Stimulated activated CD4-positive, alpha-beta T cell treated with anti-CD3 and anti-CD28 coated beads, TNF-alpha, amount 100 ng/mL, for 1 hour (primary cell): ENCODE data around the gene GPHB5.
"Not testable (repeated sequence)": the region's sequence is repeated elsewhere in the genome, so short reads cannot be mapped to it uniquely, and the experiment has no call there.

Experiments used
- DNase-seq, 3 donors: peaks; one replicate each; pipeline ENCODE4 v3.0.0-alpha.2; 2020; ENCODE audit warnings: low read depth in 3 of 3, low spot score in 1 of 3

GPHB5 gene

DNA sequence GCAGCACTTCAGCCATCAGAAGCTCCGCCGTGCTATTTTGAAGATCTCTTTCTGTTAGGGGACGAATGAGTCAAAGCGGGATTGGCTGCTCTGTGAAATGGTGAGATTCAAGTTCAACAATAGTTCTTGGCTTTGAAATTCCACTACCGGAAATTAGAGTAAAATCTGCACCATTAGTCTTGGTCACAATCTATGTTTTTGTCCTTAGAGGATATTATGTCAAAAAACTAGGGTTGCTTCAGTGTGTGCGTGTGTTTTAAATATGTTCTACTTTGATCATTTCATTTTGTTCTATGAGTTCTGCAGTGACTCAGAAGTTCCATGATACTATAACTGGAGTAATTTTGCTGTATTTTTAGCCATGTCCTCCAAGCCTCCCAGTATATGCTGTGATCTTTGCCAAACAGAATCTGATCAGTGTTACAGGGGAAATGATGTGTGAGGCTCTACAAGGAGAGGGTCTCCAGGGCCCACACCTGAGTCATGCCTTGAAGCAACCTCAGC lies 22.6 kb downstream of the GPHB5 start:
- no peak for DNase-seq

DNA sequence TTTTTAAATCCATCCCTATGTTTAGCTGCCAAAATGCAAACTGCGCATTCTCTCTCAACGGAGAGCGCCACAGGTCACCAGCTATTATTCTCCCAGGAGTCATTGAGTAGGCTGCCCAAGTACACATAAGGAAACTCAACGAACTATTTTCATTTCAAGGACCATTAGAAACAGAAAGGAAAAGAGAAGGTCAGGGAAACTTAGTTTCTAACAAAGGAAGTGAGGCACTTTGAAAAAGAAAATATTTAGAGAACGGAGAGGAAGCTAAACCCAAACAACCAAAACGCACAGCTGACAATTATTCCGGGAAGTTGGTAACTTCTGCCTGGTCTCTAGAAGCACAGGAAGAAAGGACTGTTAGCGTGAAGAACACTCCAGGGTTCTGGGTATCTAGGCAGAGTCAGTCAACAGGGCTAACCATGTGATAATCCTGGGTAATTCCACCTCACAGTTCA lies 23.5 kb downstream of the GPHB5 start:
- no peak for DNase-seq

DNA sequence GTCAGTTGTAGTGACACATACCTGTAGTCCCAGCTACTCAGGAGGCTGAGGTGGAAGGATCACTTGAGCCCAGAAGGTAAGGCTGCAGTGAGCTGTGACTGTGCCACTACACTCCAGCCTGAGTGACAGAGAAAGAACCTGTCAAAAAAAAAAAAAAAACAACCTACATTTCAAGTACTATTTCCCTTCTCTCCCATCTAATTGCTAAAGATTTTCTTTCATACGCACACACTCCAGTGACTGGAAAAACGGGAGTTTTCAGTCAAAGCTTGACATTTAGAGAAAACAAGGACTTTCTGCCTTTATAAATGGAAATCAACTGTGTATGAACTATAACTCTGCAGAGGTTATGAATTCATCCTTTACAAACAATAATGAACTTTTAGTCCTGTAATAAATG lies 25.9 kb downstream of the GPHB5 start:
- DNase-seq = no peak

DNA sequence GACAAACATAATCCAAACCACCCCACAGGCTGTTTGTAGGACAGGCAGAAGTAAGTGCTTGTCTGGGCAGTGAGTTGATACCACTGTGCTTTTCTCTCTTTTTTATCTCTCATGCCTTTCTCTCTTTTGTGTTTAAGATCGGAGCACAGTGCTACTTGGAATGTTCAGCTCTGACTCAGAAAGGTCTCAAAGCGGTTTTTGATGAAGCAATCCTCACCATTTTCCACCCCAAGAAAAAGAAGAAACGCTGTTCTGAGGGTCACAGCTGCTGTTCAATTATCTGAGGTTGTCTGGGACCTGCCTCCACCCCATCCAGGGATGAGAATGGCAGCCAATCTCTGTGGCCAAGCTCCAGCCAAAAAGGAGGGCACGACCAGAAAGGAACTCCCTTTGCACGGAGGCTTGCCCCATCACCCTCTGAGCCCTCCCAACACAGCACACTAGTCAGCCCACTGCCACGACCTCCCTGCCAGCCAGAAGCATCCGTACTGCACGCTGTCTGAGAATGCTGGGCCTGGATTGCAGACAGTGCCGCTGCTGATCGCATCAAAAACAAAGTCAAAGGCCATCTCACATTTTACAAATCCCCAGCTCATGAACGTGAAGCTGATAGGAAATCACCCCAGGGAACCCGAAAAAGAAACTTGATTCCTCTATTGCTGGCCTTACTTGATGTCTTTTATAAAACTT lies 27.8 kb downstream of the GPHB5 start:
- DNase-seq = no peak

DNA sequence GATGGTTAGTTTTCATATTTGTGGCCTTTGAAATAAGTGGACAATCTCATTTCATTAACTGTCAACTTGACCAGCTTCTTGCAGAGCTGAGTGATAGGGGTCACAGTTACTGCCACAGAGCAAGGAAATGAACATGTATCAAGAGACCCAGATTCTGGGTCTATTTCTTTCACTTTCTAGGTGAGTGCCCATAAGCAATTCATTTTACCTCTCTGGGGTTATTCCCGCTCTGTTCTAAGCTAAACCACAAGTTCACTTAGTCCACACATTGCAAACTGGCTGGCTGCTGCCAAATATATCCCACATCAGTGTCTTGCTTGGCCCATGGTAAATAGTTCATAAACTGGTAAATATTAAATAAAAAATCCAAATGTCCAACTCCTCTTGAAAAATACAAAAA lies 29.9 kb downstream of the GPHB5 start:
- DNase-seq = no peak

DNA sequence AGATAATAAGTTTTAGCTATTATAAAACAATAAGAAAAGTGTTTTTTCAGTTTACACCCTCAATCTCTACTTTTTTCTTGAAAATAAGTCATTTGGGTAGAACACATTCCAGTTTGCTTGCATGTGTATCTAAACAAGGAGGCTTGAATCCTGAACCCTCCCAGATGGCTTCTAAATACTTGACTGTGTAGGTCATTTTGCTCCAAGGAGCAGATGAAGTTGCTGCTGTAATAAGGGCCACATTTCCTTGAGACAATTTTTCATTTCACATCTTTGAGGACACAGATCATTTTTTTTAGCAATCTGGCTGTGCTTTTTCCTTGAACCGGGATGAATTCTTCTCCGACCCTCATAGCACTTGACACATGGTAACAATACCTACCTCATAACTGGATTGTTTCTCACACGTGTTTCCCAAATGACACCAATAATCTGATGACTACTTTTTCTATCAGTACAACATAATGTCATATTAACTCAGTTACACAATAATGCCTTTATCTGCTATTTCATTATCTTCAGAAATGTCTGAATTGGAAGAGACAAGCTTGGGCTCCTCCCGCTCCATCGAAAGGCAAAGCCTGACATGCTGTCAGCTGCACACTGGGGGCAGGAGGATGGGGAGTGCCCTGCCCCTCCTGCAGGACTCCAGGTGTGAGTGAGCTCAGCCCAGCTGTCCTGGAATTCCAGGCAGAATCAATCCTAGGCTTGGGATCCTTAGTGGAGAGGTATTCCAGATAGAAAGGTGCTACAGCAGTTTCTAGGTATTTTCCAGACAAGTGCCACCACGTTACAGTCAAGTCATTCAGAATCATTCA lies 30.9 kb downstream of the GPHB5 start:
- DNase-seq = no peak

DNA sequence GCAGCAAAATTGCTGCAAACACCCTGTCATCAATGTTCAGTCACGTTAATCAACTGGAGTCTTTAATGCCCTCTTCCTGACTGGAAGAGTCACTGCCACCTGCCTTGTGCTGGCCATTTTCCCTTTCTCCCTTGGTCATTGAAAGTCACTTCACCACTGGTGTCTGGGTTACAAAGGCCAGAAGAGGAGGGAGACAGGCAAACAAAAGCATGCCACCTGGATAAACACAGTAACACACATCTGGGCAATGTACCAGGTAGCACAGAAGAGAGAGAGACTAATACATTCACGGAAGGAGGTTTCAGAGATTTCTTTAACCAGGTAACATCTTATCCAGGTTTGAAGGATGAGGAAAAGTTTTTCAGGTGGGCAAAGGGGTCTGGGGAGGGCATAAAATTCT lies 32.7 kb downstream of the GPHB5 start:
- DNase-seq = no peak

DNA sequence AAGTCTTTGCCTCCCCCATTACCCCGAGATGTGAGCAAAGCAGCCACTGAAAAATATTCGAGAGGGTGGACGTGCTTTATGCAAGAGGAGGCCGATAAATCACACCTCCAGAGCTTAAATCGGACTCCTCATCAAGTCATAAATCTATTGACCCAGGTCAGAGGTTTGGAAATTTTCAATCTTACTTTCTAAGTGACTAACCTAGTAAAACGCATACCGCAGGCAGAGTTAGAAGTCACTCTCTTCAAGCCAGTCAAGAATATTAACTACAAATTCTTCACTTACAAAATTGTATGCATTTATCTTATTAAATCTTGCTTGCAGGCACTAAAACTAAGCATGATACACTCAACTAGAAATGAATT lies 34.9 kb downstream of the GPHB5 start:
- no peak for DNase-seq

DNA sequence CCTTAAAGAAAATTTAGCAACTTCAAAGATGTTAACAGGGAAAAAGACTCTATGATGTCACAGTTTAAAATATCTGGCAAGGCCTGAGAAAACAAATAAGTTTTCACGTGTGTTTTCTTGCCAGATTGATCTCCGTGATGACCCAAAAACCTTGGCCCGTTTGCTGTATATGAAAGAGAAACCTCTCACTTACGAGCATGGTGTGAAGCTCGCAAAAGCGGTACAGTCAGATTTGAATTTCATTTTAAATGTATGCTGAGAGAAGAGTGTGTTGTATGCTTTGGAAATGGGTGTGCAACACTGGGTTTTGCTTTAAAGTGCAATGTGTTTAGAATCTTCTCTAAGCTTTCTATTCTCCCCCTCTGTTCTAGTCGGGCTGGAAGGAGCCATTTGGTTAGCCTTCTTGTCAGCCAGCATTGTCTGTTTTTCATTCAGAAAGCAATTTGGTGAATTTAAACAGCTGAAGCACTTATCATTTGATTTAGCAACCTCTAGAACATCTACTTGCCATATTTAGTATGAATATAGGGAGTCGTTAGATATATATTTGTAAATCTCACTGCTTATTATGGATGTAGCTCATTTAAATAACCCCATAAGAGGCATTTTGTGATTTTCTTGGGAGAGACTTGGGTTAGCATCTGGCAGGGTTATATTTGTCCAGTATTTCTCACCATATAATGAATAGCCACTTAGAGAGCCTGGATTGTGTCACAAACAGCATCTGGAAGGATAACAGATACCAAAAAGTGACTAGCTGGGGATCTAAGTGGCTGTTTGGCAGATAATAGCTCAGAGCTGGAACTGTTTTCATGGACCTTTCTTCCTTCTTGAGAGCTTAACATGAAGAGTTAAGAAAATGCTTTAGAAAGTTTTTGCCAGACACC lies 35.5 kb downstream of the GPHB5 start:
- no peak for DNase-seq

DNA sequence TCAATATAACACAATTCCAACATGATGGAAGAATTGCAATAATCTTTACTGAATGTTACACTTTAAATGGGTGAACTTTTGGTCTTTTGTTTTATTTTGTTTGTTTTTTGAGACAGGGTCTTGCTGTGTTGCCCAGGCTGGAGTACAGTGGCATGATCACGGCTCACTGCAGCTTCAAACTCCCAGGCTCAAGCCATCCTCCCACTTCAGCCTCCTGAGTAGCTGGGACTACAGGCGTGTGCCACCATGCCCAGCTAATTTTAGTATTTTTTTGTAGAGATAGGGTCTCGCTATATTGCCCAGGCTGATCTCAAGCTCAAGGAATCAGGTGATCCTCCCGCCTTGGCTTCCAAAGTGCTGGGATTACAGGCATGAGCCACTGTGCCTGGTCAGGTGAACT lies 38.8 kb downstream of the GPHB5 start:
- DNase-seq = not testable (repeated sequence)

DNA sequence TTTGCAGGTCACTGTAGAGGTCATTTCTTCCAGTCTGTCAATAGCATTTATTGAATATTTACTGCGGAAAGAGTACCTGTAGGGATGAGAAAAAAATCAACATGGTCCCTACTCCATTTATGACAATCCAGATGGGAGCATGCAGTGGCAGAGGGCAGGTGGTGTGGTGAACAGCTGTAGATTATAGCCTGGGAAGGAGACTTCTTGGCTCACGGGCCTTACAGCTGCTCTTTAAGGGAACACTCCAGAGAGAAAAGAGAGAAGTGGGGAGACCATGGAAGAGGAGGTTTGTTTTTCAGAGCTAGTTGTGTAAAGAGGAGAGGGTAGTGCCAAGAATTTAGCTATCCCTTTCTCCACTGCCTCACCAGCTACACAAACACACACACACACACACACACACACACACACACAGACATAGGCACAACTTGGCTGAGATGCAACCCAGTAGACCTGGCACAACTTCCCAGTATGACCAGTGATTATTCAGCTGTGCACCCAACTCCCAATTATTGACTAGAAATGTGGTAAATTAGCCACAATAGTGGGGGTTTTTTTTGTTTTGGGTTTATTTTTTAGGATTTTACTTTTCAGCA lies 41.0 kb downstream of the GPHB5 start:
- no peak for DNase-seq

DNA sequence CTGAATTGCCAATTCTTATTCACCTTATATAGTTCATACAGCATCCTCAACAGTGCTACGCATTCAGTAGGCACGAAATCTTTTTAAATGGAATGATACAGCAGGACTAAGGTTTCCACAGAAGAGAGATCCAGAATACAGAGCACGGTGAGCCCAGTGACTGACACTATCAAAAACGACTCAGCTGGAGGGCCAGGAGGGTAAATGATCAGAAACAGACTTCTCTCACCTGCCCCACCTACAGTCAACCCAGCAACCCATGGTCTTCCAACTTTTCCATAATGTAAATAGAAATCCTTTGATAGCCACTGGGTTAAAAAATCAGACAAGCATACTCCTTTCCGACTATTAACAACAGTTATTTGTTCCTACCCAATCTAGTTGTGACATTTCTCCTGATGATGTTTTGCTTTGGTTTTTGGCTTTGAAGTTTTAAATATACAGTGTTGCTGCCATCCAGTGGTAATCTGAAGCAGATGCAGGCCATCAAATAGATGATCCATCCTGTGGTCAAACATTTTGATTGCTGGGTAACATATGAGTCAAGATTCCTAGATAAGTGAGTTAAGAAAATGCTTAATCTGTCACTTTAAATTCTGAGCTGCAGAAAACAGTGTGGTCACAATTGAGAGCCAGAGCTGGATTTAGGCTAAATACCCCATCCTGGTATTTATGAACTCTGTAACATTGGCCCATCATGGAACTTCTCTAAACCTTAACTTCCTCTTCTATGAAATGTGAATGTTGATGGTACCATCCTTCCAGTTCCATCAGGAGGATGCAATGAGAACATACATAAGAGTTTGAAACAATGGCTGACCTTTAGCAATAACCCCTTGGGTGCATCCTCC lies 42.0 kb downstream of the GPHB5 start:
- no peak for DNase-seq

DNA sequence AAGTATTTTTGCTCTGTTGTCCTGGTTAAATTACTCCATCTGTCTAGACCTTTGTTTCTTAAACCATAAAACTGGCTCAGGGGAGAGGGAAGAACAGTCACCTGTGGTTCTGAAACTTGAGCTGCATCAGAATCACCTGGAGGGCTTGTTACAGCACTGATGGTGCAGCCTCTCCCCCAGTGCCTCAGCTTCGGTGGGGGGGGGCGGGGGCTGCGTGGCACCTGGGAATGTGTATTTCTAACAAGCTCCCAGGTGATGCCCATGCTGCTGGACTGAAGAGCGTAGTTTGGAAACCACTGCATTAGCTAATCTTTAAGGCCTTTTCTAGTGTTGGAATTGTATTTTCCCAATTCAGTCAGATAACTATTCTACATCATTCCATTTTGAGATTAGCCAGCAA lies 42.7 kb downstream of the GPHB5 start:
- DNase-seq = no peak

DNA sequence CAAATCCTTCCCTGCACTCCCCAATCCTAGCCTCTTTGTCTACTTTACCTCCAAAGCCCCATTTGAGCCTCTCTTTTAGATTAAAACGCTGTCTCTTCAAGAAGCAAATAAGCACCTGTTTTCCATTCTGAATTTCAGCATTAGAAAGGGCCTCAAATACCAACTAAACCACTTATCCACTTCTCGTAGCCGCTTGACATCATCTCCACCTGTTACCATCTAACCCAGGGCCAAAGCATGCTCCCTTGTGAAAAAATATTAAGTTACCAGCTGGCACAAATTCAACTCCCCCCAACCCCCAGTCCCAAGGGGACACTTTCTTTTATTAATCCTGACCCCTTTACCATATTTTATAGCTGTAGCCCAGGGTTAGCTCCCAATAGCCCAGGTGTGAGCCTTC lies 43.1 kb downstream of the GPHB5 start:
- no peak for DNase-seq

DNA sequence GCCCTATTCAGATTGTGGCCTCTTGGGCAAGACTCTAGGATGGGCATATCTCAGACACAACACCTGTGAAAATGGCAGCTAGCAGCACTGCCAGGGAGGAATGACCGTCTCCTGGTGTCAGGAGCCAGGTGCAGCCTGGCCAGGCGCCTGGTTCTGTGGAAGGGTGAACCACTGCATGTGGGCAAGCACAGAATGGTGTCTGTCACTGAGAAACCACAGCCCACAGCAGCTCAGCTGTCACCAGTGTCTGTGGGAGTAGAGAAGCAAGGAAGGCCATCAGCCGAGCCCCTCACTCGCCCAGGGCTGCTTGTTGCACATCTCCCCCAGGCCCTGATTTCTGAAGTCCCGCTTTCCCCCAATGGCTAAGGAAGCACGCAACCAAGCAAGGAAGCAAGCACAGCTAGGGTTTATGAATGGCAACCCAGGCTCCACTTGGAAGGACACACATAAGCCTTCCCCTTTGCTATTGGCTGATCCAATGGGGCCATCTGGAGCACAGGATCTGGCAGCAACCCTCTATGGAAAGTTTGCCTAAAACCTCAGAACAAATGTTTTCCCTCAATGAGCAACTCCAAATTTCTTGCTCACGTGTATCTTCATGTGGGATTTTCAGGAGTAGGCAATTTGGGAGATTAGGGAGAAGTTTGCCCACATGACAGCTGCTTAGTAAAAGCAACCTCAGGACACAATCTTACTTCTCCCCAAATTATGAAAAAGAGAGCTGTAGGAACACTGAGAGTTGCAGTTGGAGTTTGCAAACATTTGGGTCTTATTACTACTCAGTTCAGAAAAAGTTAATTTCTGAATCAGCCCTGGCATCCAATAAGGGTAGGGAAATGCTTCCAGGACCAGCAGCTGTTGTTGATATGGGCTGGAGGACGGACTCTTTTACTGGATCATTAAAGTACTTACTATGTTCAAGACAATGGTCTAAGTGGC lies 44.7 kb downstream of the GPHB5 start:
- DNase-seq = no peak

DNA sequence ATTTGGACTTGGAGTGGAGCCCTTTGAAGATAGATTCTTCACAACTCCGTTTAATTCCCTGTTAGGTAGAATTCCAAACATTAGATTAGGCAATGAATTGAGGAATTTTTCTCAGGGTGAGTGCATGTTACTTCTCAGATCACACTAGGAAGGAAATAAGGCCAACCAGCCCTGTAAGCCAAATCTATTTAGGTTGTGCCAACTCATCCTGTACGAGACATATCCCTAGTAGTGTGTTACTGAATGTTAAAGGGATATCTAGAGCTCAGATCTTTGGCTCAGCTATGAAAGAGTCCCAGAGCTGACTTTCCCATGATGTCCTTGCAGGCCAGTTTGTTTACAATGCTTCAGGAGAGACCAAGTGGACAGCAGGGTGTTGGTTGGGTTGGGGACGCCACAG lies 45.6 kb downstream of the GPHB5 start:
- no peak for DNase-seq

DNA sequence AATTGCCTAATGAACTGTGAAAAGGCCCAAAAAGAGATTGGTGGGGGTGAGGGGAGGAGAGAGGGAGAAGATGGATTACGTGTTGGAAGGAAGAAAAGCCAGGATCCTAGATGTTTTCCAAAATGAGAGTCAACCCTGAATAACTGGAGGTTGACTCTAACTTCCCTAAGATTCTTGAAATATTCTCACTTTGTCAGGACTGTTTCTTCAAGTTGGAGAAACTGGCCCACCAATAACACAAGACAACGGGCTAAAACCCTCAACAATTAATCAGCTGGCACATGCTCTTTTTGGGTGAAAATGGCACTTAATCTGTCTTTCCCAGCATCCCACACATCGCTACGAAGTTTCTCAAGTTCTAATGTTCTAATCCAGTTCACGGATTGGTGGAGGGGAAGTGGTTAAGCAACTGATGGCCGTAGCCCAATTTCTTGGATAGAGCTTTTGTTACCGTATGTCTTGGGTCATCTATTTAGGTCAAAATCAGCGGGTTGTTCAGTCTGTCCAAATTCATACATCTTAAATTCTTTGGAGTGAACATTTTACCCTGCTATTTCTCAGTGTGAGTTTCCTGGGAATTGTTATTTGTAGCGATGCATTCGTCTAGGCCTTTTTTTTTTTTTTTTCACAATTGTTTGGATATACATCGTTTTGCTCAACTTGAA lies 49.0 kb downstream of the GPHB5 start:
- no peak for DNase-seq

DNA sequence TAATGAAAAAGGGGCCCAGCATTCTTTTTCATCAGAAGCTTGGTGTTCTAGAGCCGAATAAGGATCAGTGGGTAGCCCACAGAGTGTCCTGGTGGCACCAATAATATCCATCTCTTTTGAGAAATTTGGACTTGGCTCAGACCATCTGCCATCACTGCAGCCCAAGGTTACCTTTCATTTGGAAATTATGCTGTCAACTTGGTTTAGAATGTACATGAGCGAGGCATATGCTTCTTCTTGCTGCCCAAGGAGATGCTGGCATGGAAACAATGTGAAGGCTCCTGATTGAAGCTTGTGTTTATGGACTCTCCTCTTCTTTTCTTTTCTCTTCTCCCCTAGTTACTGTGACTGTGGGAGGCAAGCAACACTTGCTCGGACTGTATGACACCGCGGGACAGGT lies 50.0 kb downstream of the GPHB5 start:
- DNase-seq = no peak

DNA sequence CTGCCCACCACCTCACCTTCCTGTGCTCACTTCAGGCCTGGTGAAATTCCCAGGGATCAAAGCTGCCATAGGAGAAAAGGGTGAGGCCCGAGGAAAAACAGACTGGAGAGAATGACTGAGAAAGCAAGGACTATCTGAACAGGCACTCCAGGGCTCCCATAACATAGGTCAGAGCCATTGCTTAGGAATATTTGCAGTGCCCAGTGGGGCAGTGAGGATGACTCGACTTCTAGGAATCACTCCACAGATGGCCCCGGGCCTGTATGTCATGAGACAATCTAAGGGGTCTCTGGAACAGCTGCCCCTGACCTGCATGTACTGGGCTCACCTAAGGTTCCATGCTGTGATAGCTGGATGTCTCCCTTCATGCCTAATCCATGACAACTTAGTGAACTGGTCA lies 51.6 kb downstream of the GPHB5 start:
- no peak for DNase-seq
